HG02798 (cell line): ENCODE data around the gene CCL22.
"Not testable (repeated sequence)": the region's sequence is repeated elsewhere in the genome, so short reads cannot be mapped to it uniquely, and the experiment has no call there.

ENCODE experiments used
- ATAC-seq: cut with Tn5 transposase; IDR thresholded peaks from one replicate; pipeline ENCODE4 v1.9.1; 2021; ENCODE audit warnings: mild to moderate bottlenecking; ENCODE audit not compliant: unreplicated experiment, poor library complexity

Gene CCL22

GRCh38 chr16:57391300-57391699, 32.7 kb downstream of the CCL22 start:
- no peak for ATAC-seq

- ATAC-seq, result no peak
Observed at GRCh38 chr16:57391708-57392107, 33.1 kb downstream of the CCL22 start.

GRCh38 chr16:57392694-57393093, 34.1 kb downstream of the CCL22 start:
- ATAC-seq, result no peak

- no peak for ATAC-seq
Observed at GRCh38 chr16:57394444-57394843, 35.9 kb downstream of the CCL22 start.

- ATAC-seq, result no peak
Observed at GRCh38 chr16:57395026-57395425, 36.4 kb downstream of the CCL22 start.

- ATAC-seq, result no peak
Observed at GRCh38 chr16:57396786-57397185, 38.2 kb downstream of the CCL22 start.

GRCh38 chr16:57397493-57397892, 38.9 kb downstream of the CCL22 start:
- ATAC-seq, result not testable (repeated sequence)

- no peak for ATAC-seq
Observed at GRCh38 chr16:57401943-57402640, 43.5 kb downstream of the CCL22 start.

- no peak for ATAC-seq
Observed at GRCh38 chr16:57403965-57404817, 45.6 kb downstream of the CCL22 start, which contains the start of gene CCL17. Gene CCL17, plus strand, starts transcription at chr16:57404767. Its CDS starts 9,166 bp downstream, at chr16:57413933.

GRCh38 chr16:57405097-57405496, 46.5 kb downstream of the CCL22 start:
- ATAC-seq, result no peak

GRCh38 chr16:57406881-57407280, 48.3 kb downstream of the CCL22 start:
- no peak for ATAC-seq

GRCh38 chr16:57407521-57408353, 49.2 kb downstream of the CCL22 start:
- no peak for ATAC-seq

- ATAC-seq, result no peak
Observed at GRCh38 chr16:57409065-57409464, 50.5 kb downstream of the CCL22 start.

GRCh38 chr16:57409870-57410587, 51.4 kb downstream of the CCL22 start:
- no peak for ATAC-seq

GRCh38 chr16:57411362-57411976, 52.9 kb downstream of the CCL22 start:
- ATAC-seq, result no peak

GRCh38 chr16:57412584-57412983, 54.0 kb downstream of the CCL22 start:
- ATAC-seq, result no peak

- ATAC-seq, result no peak
Observed at GRCh38 chr16:57413301-57413730, 54.7 kb downstream of the CCL22 start.

- no peak for ATAC-seq
Observed at GRCh38 chr16:57413733-57414132, 55.1 kb downstream of the CCL22 start.
